Measurements from ENCODE around the gene PIEZO1.

PIEZO1 gene

GRCh38 chr16:88779406-88780141 is 5.4 kb downstream of the PIEZO1 start:
- H3K27ac ChIP-seq, result no peak overlapping the region
- TF ChIP-seq ZFX (IDR thresholded peaks at IDR 0.05; ENCODE audit: borderline replicate concordance), result no peak
- TF ChIP-seq CTCF (IDR thresholded peaks at IDR 0.05), result no peak

- H3K27ac ChIP-seq, result no peak overlapping the region
- no peak for TF ChIP-seq CTCF (IDR thresholded peaks at IDR 0.05)
- no peak for TF ChIP-seq ZFX (IDR thresholded peaks at IDR 0.05; ENCODE audit: borderline replicate concordance)
Measured at GRCh38 chr16:88778541-88779065, 6.4 kb downstream of the PIEZO1 start.

GRCh38 chr16:88778271-88778525 is 6.8 kb downstream of the PIEZO1 start:
- H3K27ac ChIP-seq, result no peak overlapping the region
- TF ChIP-seq ZFX (IDR thresholded peaks at IDR 0.05; ENCODE audit: borderline replicate concordance) (no peak), CTCF (IDR thresholded peaks at IDR 0.05) (no peak)

GRCh38 chr16:88777471-88778270 is 7.3 kb downstream of the PIEZO1 start:
- H3K27ac ChIP-seq, result no peak overlapping the region
- TF ChIP-seq ZFX (IDR thresholded peaks at IDR 0.05; ENCODE audit: borderline replicate concordance), result no peak
- TF ChIP-seq CTCF (IDR thresholded peaks at IDR 0.05), result no peak

- no peak for TF ChIP-seq ZFX (IDR thresholded peaks at IDR 0.05; ENCODE audit: borderline replicate concordance)
- TF ChIP-seq CTCF (IDR thresholded peaks at IDR 0.05), result no peak
Measured at GRCh38 chr16:88775825-88776224, 9.2 kb downstream of the PIEZO1 start.

GRCh38 chr16:88774544-88775393 is 10.3 kb downstream of the PIEZO1 start:
- no peak overlapping the region for H3K27ac ChIP-seq
- TF ChIP-seq ZFX (IDR thresholded peaks at IDR 0.05; ENCODE audit: borderline replicate concordance), result no peak
- TF ChIP-seq CTCF (IDR thresholded peaks at IDR 0.05), result no peak

More at GRCh38 chr16:88775825-88776224, 9.2 kb downstream of the PIEZO1 start:
- no peak overlapping the region for H3K27ac ChIP-seq

All from 22Rv1 (cell line).